ENCODE results near the gene STK32C. TPM values are rescaled to one million over a fixed set of nuclear protein-coding genes. Genes with fewer than 3 reads are reported as not detected.

Gene STK32C
- polyA plus RNA-seq, 1 donor from 2014 or later, result 23.2 TPM

- Histone ChIP-seq H3K36me3 (ENCODE audit: insufficient read depth, low read length) (no peaks in the 10 kb centered on the region), H3K9me3 (ENCODE audit: low read length) (no peaks in the 10 kb centered on the region), H3F3A (ENCODE audit: insufficient read depth, low read length, poor library complexity, severe bottlenecking) (no peaks in the 10 kb centered on the region), H3K9ac (ENCODE audit: low read length) (no peak overlapping the region), H3K4me2 (ENCODE audit: low read length) (no peak overlapping the region), H3K79me2 (replicated peaks; ENCODE audit: insufficient read depth, low read length) (no peaks in the 10 kb centered on the region), H4K20me1 (ENCODE audit: insufficient read depth) (no peaks in the 10 kb centered on the region), H3K27me3 (ENCODE audit: insufficient read depth, low read depth, low read length) (no peaks in the 10 kb centered on the region), H2AFZ (ENCODE audit: low read depth, low read length) (no peak overlapping the region), H3K27ac (ENCODE audit: low read length) (no peak overlapping the region), H3K9me2 (ENCODE audit: insufficient read depth, low read length) (no peaks in the 10 kb centered on the region), H3K4me3 (ENCODE audit: low read length) (no peak overlapping the region)
- TF ChIP-seq POLR2AphosphoS5 (IDR thresholded peaks at IDR 0.05), result peak; percentile 15
- TF ChIP-seq MXI1 (conservative IDR thresholded peaks at IDR 0.05; ENCODE audit: poor library complexity, severe bottlenecking), result no peak
Observed at GRCh38 chr10:132202070-132202970, 105.4 kb downstream of the STK32C start.

GRCh38 chr10:132201111-132201969 is 106.4 kb downstream of the STK32C start:
- Histone ChIP-seq H3K9me2 (ENCODE audit: insufficient read depth, low read length) (no peaks in the 10 kb centered on the region), H3K27me3 (ENCODE audit: insufficient read depth, low read depth, low read length) (no peaks in the 10 kb centered on the region), H3K9ac (ENCODE audit: low read length) (no peak overlapping the region), H3K4me2 (ENCODE audit: low read length) (no peak overlapping the region), H3K27ac (ENCODE audit: low read length) (no peak overlapping the region), H2AFZ (ENCODE audit: low read depth, low read length) (no peak overlapping the region), H4K20me1 (ENCODE audit: insufficient read depth) (no peaks in the 10 kb centered on the region), H3K9me3 (ENCODE audit: low read length) (no peaks in the 10 kb centered on the region), H3K36me3 (ENCODE audit: insufficient read depth, low read length) (no peaks in the 10 kb centered on the region), H3F3A (ENCODE audit: insufficient read depth, low read length, poor library complexity, severe bottlenecking) (no peaks in the 10 kb centered on the region), H3K4me3 (ENCODE audit: low read length) (no peak overlapping the region), H3K79me2 (replicated peaks; ENCODE audit: insufficient read depth, low read length) (no peaks in the 10 kb centered on the region)
- TF ChIP-seq POLR2AphosphoS5 (IDR thresholded peaks at IDR 0.05), result no peak
- no peak for TF ChIP-seq CTCF (IDR thresholded peaks at IDR 0.05; ENCODE audit: poor library complexity, severe bottlenecking)
- TF ChIP-seq REST (IDR thresholded peaks at IDR 0.05; ENCODE audit: borderline replicate concordance), result no peak
- TF ChIP-seq MXI1 (conservative IDR thresholded peaks at IDR 0.05; ENCODE audit: poor library complexity, severe bottlenecking), result no peak
- TF ChIP-seq SMC3 (conservative IDR thresholded peaks at IDR 0.05; ENCODE audit: poor library complexity), result no peak
- no peak for TF ChIP-seq RAD21 (conservative IDR thresholded peaks at IDR 0.05)
- no peak for TF ChIP-seq EZH2 (IDR thresholded peaks at IDR 0.05; ENCODE audit: borderline replicate concordance, insufficient read depth, low read length, poor library complexity, severe bottlenecking)
- no peak for TF ChIP-seq TAF1 (IDR thresholded peaks at IDR 0.05; ENCODE audit: low read depth)
- TF ChIP-seq EP300 (conservative IDR thresholded peaks at IDR 0.05; ENCODE audit: poor library complexity, severe bottlenecking), result no peak

Measured in neural cell (in vitro differentiated cells).